Neuronal stem cell (in vitro differentiated cells): ENCODE results near the gene PLCL1. TPM values are rescaled to one million over a fixed set of nuclear protein-coding genes. Genes with fewer than 3 reads are reported as not detected.

ENCODE experiments used
- DNase-seq: peaks from one replicate; pipeline ENCODE4 v3.0.0-alpha.2; 2013; ENCODE audit warnings: low spot score
- H2AFZ ChIP-seq: one replicate; pipeline ENCODE4 v1.6.1; 2013; ENCODE audit warnings: mild to moderate bottlenecking, low read length, inconsistent platforms
- H2AK5ac ChIP-seq: 2 replicates; pipeline ENCODE4 v1.6.1; 2013; ENCODE audit warnings: low read depth, mild to moderate bottlenecking, inconsistent platforms, low read length, moderate library complexity, mixed read lengths
- H2BK120ac ChIP-seq: 2 replicates; pipeline ENCODE4 v1.6.1; 2013; ENCODE audit warnings: low read depth, mild to moderate bottlenecking, inconsistent platforms, low read length, moderate library complexity, mixed read lengths
- H2BK12ac ChIP-seq: one replicate; pipeline ENCODE4 v1.6.1; 2013; ENCODE audit warnings: low read length, inconsistent platforms
- H2BK15ac ChIP-seq: 2 replicates; pipeline ENCODE4 v1.6.1; 2013; ENCODE audit warnings: mild to moderate bottlenecking, low read length, inconsistent platforms, mixed read lengths
- H2BK5ac ChIP-seq: one replicate; pipeline ENCODE4 v1.6.1; 2013; ENCODE audit warnings: inconsistent platforms, mild to moderate bottlenecking, low read length, moderate library complexity
- H3K14ac ChIP-seq: one replicate; pipeline ENCODE4 v1.6.1; 2013; ENCODE audit warnings: low read length, inconsistent platforms
- H3K18ac ChIP-seq: 2 replicates; pipeline ENCODE4 v1.6.1; 2013; ENCODE audit warnings: low read length, inconsistent platforms
- H3K23ac ChIP-seq: 2 replicates; pipeline ENCODE4 v1.6.1; 2013; ENCODE audit warnings: low read depth, mild to moderate bottlenecking, mixed read lengths, low read length, inconsistent platforms; ENCODE audit not compliant: poor library complexity
- H3K27ac ChIP-seq: replicated peaks from 3 replicates; pipeline ENCODE4 v1.5.1; 2013; ENCODE audit warnings: low read length, inconsistent platforms
- H3K27me3 ChIP-seq, 3 experiments: 2 replicates each; pipeline ENCODE4 v1.6.1; 2013; ENCODE audit warnings: low read length in 3 of 3, mild to moderate bottlenecking in 2 of 3, inconsistent platforms in 1 of 3, low read depth in 1 of 3, mixed read lengths in 1 of 3, moderate library complexity in 1 of 3; ENCODE audit not compliant: control insufficient read depth in 3 of 3, insufficient read depth in 3 of 3
- H3K36me3 ChIP-seq, 2 donors: replicated peaks in 1 of 2; 2 replicates each; pipeline ENCODE4 v1.6.1; 2013; ENCODE audit warnings: low read length in 2 of 2; ENCODE audit not compliant: control insufficient read depth in 2 of 2, insufficient read depth in 2 of 2
- H3K4ac ChIP-seq: 2 replicates; pipeline ENCODE4 v1.6.1; 2013; ENCODE audit warnings: inconsistent platforms, mild to moderate bottlenecking, low read length, moderate library complexity
- H3K4me1 ChIP-seq, 2 donors: 1 replicate in 1 of 2; 2 replicates in 1 of 2; pipeline ENCODE4 v1.6.1; 2013; ENCODE audit warnings: low read length in 2 of 2, low read depth in 1 of 2; ENCODE audit not compliant: control insufficient read depth in 2 of 2, insufficient read depth in 1 of 2
- H3K4me2 ChIP-seq: one replicate; pipeline ENCODE4 v1.6.1; 2013; ENCODE audit warnings: mild to moderate bottlenecking, low read length, inconsistent platforms; ENCODE audit not compliant: insufficient read depth, poor library complexity, severe bottlenecking
- H3K4me3 ChIP-seq, 2 donors: 2 replicates each; pipeline ENCODE4 v1.5.1; 2013; ENCODE audit warnings: low read length in 2 of 2, mild to moderate bottlenecking in 2 of 2, inconsistent platforms in 1 of 2, moderate library complexity in 1 of 2
- H3K79me1 ChIP-seq: one replicate; pipeline ENCODE4 v1.6.1; 2013; ENCODE audit warnings: low read depth, mild to moderate bottlenecking, inconsistent platforms, low read length, moderate library complexity
- H3K9ac ChIP-seq: one replicate; pipeline ENCODE4 v1.6.1; 2013; ENCODE audit warnings: mild to moderate bottlenecking, low read depth, low read length, inconsistent platforms; ENCODE audit not compliant: poor library complexity
- H3K9me3 ChIP-seq, 2 donors: replicated peaks in 1 of 2; 2 replicates each; pipeline versions ENCODE3 to v1.6.1; 2013; ENCODE audit warnings: low read length in 2 of 2, mild to moderate bottlenecking in 2 of 2, inconsistent platforms in 1 of 2, low read depth in 1 of 2, mixed read lengths in 1 of 2, moderate library complexity in 1 of 2; ENCODE audit not compliant: control insufficient read depth in 2 of 2, insufficient read depth in 1 of 2
- H4K8ac ChIP-seq: one replicate; pipeline ENCODE4 v1.6.1; 2013; ENCODE audit warnings: low read depth, mild to moderate bottlenecking, inconsistent platforms, low read length, moderate library complexity
- H4K91ac ChIP-seq: one replicate; pipeline ENCODE4 v1.6.1; 2013; ENCODE audit warnings: low read length, low read depth, mild to moderate bottlenecking, inconsistent platforms; ENCODE audit not compliant: poor library complexity
- WGBS, 2 donors: extraction: QIAGEN DNeasy Blood & Tissue Kit; methylation state at CpG; one replicate each; pipeline ENCODE4 v1.1.7; 2013; ENCODE audit warnings: missing lambda C conversion rate in 2 of 2, mixed read lengths in 1 of 2; ENCODE audit not compliant: insufficient read length in 2 of 2, insufficient replicate concordance in 1 of 2; ENCODE audit errors: extremely low coverage in 2 of 2; 5-methylcytosine and 5-hydroxymethylcytosine counted together
- polyA plus RNA-seq, 2 experiments: library from polyadenylated mRNA; stranded (reverse); fragments of 200-250 nt; gene quantifications; one replicate each; pipeline ENCODE4 v1.2.3, GENCODE V29; 2013

The PLCL1 gene
- 0.08 TPM for polyA plus RNA-seq (2013, experiment 1 of 2)
- polyA plus RNA-seq (2013, experiment 2 of 2) = 0.11 TPM

DNA sequence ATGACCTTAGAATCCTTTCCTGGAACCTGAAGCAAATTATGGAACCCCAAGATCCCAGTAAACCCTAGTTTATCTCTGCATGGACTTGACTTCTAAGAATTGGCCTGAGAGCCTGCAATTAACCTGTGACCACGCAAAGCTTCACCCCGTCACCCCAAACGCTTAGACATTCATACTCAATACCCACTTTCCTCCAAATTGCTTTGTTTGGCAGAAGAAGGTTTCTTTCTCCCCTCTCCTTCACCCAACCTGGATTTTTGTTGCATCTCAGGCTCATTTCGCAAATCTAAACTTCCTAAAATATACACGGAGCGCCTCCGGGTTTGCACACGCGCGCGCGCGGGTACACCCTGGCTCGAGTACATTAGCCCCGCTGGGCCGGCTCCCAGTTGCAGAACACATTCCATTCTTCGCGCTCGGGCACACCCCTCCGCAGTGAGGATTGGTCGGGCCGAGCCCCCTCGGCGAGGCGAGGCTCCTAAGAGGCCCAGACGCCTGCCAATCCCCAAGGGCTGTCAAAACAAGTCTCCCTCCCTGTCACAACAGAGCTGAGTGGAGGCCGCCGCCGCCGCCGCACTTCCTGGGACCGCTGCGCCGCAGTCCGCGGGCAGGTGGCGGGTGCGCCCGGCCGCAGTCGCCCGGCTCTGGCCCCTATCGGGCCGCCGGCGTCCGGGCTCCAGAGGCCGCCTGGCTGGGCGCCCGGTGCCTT is at the start of gene PLCL1:
Gene PLCL1, plus strand, starts transcription at position 545 of the 709 bp plus-strand sequence.
- Histone ChIP-seq H2AFZ (peak within 1 kb of the TSS; percentile 93), H3K14ac (no peak within 1 kb of the TSS), H3K9me3 (no peaks in the 10 kb centered on the region), H2BK12ac (no peak within 1 kb of the TSS), H3K4me3 (peak within 1 kb of the TSS; percentile 49 to 90), H2BK15ac (no peak within 1 kb of the TSS), H3K27me3 (peaks cover 0 to 66% (median 13%) of the 10 kb centered on the region in 3 experiments), H3K4me1 (peaks cover 1 to 3% of the 10 kb centered on the region in 2 donors), H3K4me2 (peak within 1 kb of the TSS; percentile 99), H3K9ac (peak within 1 kb of the TSS; percentile 90), H3K4ac (no peak within 1 kb of the TSS), H3K36me3 (no peaks in the 10 kb centered on the region), H2AK5ac (no peak within 1 kb of the TSS), H3K27ac (no peak within 1 kb of the TSS), H3K18ac (peak within 1 kb of the TSS; percentile 41), H3K79me1 (no peaks in the 10 kb centered on the region), H2BK120ac (no peak within 1 kb of the TSS), H2BK5ac (no peak within 1 kb of the TSS), H4K91ac (no peak within 1 kb of the TSS), H4K8ac (peak within 1 kb of the TSS; percentile 50), H3K23ac (peak within 1 kb of the TSS; percentile 95)
- DNase-seq = peak; percentile 89
- WGBS, 2 donors = no CpG with 5 or more reads among the region's 50 CpGs

- no peaks in the 10 kb centered on the region for H3K79me1 ChIP-seq
- no peak overlapping the region for H2BK12ac ChIP-seq
- H4K8ac ChIP-seq = no peak overlapping the region
- peaks cover 3 to 5% of the 10 kb centered on the region in 2 donors for H3K9me3 ChIP-seq
- H2BK120ac ChIP-seq = no peak overlapping the region
- H3K9ac ChIP-seq = no peak overlapping the region
- no peaks in the 10 kb centered on the region for H3K4me1 ChIP-seq
- H3K4me3 ChIP-seq = no peak overlapping the region
- no peak overlapping the region for H4K91ac ChIP-seq
- no peak overlapping the region for H3K18ac ChIP-seq
- WGBS, 2 donors = no CpG with 5 or more reads among the region's 4 CpGs
- no peak overlapping the region for H3K4ac ChIP-seq
- H3K23ac ChIP-seq = no peak overlapping the region
- no peaks in the 10 kb centered on the region for H3K27me3 ChIP-seq
- no peaks in the 10 kb centered on the region for H3K36me3 ChIP-seq
- no peak overlapping the region for H2BK5ac ChIP-seq
- H3K4me2 ChIP-seq = no peak overlapping the region
- H2AFZ ChIP-seq = peak overlapping the region; percentile 72
- no peak overlapping the region for H3K27ac ChIP-seq
- H2AK5ac ChIP-seq = no peak overlapping the region
- H3K14ac ChIP-seq = no peak overlapping the region
- H2BK15ac ChIP-seq = no peak overlapping the region
- no peak for DNase-seq
Measured at GRCh38 chr2:197759013-197759412, 45.4 kb upstream of the PLCL1 start.

DNA sequence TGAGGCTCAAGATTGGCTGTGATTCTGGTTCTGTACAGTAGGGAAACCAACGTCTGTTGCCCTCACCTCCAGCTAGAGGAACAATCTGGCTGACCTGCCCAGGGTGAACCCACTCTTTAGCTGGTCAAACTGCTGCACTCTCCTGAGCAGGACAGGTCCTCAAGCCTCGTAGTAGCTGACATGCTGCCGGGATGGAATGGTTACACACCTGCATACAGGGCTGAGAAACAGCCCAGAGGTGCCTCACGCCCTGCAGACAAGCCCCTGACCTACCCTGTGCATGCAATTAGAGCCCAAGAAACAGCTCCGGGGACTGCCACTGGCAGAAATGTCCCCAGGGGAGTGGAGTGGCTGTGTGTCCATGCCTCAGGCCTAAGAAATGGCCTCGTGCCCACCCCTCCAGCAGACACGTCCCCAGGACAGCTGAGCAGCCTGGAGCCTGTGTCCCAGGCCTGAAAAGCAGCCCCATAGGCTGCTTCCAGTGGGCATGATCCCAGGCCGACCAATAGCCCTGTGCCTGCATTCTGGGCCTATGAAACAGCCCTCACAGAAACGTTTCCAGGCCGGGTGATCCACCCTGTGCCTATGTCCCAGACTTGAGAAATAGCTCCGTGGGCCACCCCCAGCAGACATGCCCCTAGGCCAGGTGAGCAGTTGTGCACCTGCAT is 44.6 kb upstream of the PLCL1 start:
- Histone ChIP-seq H3K27me3 (no peaks in the 10 kb centered on the region), H3K4ac (no peak overlapping the region), H2BK120ac (no peak overlapping the region), H3K14ac (no peak overlapping the region), H2AK5ac (no peak overlapping the region), H3K4me1 (no peaks in the 10 kb centered on the region), H3K4me3 (no peak overlapping the region), H2BK5ac (no peak overlapping the region), H2BK15ac (no peak overlapping the region), H3K18ac (no peak overlapping the region), H4K8ac (no peak overlapping the region), H3K79me1 (no peaks in the 10 kb centered on the region), H4K91ac (no peak overlapping the region), H3K36me3 (no peaks in the 10 kb centered on the region), H3K9ac (no peak overlapping the region), H3K27ac (no peak overlapping the region), H2AFZ (peak overlapping the region; percentile 72), H3K9me3 (peaks cover 3 to 5% of the 10 kb centered on the region in 2 donors), H3K4me2 (no peak overlapping the region), H3K23ac (no peak overlapping the region), H2BK12ac (no peak overlapping the region)
- WGBS, 2 donors = no CpG with 5 or more reads among the region's 11 CpGs
- no peak for DNase-seq

GRCh38 chr2:197760293-197760657 is 44.1 kb upstream of the PLCL1 start:
- no peaks in the 10 kb centered on the region for H3K36me3 ChIP-seq
- peak overlapping the region; percentile 72 for H2AFZ ChIP-seq
- no peak overlapping the region for H2BK5ac ChIP-seq
- no peak overlapping the region for H2BK120ac ChIP-seq
- no peak overlapping the region for H2BK12ac ChIP-seq
- no peak overlapping the region for H4K91ac ChIP-seq
- H3K4me3 ChIP-seq = peak overlapping the region in 1 of 2 donors; percentile 51
- no peak overlapping the region for H3K14ac ChIP-seq
- no peak overlapping the region for H3K18ac ChIP-seq
- H3K27me3 ChIP-seq = no peaks in the 10 kb centered on the region
- no peak overlapping the region for H3K9ac ChIP-seq
- no peak overlapping the region for H3K23ac ChIP-seq
- WGBS, 2 donors = no CpG with 5 or more reads among the region's 3 CpGs
- no peaks in the 10 kb centered on the region for H3K79me1 ChIP-seq
- H4K8ac ChIP-seq = no peak overlapping the region
- no peak for DNase-seq
- H2BK15ac ChIP-seq = no peak overlapping the region
- no peak overlapping the region for H3K4me2 ChIP-seq
- H3K9me3 ChIP-seq = peaks cover 3 to 5% of the 10 kb centered on the region in 2 donors
- peak overlapping the region; percentile 84 for H3K4ac ChIP-seq
- H3K4me1 ChIP-seq = no peaks in the 10 kb centered on the region
- H2AK5ac ChIP-seq = no peak overlapping the region
- H3K27ac ChIP-seq = no peak overlapping the region
